Thymus (tissue), 11 donors: Measurements from ENCODE around the gene RGS13. TPM values are rescaled to one million over a fixed set of nuclear protein-coding genes. Genes with fewer than 3 reads are reported as not detected.

Source experiments
- DNase-seq, 9 donors: peaks; one replicate each; pipeline ENCODE4 v3.0.0-alpha.2; 2013; ENCODE audit warnings: low spot score in 9 of 9, low read depth in 6 of 9, missing footprints in 1 of 9
- H3K27ac ChIP-seq, 2 donors: one replicate each; pipeline ENCODE4 v1.5.1; 2013; ENCODE audit warnings: control low read depth in 1 of 2, low read depth in 1 of 2, low read length in 1 of 2, mild to moderate bottlenecking in 1 of 2, moderate library complexity in 1 of 2
- H3K27me3 ChIP-seq, 2 donors: one replicate each; pipeline ENCODE4 v1.5.1; 2013; ENCODE audit warnings: low read length in 1 of 2; ENCODE audit not compliant: control insufficient read depth in 2 of 2, insufficient read depth in 1 of 2
- H3K36me3 ChIP-seq, 2 donors: one replicate each; pipeline ENCODE4 v1.5.1; 2013; ENCODE audit warnings: low read length in 1 of 2, mild to moderate bottlenecking in 1 of 2, moderate library complexity in 1 of 2; ENCODE audit not compliant: control insufficient read depth in 2 of 2, insufficient read depth in 2 of 2
- H3K4me1 ChIP-seq, 2 donors: one replicate each; pipeline ENCODE4 v1.5.1; 2013; ENCODE audit warnings: low read length in 2 of 2; ENCODE audit not compliant: control insufficient read depth in 2 of 2, insufficient read depth in 2 of 2
- H3K4me3 ChIP-seq, 2 donors: one replicate each; pipeline ENCODE4 v1.5.1; 2013; ENCODE audit warnings: low read length in 2 of 2, control low read depth in 1 of 2, mild to moderate bottlenecking in 1 of 2
- H3K9me3 ChIP-seq, 2 donors: one replicate each; pipeline ENCODE4 v1.5.1; 2013; ENCODE audit warnings: low read length in 1 of 2, mild to moderate bottlenecking in 1 of 2; ENCODE audit not compliant: control insufficient read depth in 2 of 2, insufficient read depth in 1 of 2
- WGBS: extraction: QIAGEN DNeasy Blood & Tissue Kit; methylation state at CpG from one replicate; pipeline ENCODE4 v1.1.7; 2013; 5-methylcytosine and 5-hydroxymethylcytosine counted together
- polyA plus RNA-seq: library from polyadenylated mRNA; stranded (reverse); fragments of 200-250 nt; gene quantifications from one replicate; pipeline ENCODE4 v1.2.3, GENCODE V29; 2013
- total RNA-seq: library from RNA; stranded (reverse); fragments of 120-200 nt; gene quantifications from one replicate; pipeline ENCODE4 v1.2.4, GENCODE V29; 2013
- donor health status: healthy.

The RGS13 gene
- total and polyA plus RNA-seq, 2 donors, result 0.28 to 1.1 TPM

GRCh38 chr1:192709544-192709943 is 73.6 kb downstream of the RGS13 start:
- no peak overlapping the region for H3K27ac ChIP-seq
- no peaks in the 10 kb centered on the region for H3K27me3 ChIP-seq
- no peaks in the 10 kb centered on the region for H3K4me1 ChIP-seq
- 93% methylated on average over 2 of the region's 2 CpGs for WGBS
- H3K9me3 ChIP-seq, result no peaks in the 10 kb centered on the region
- DNase-seq, result no peak
- H3K4me3 ChIP-seq, result no peak overlapping the region
- no peaks in the 10 kb centered on the region for H3K36me3 ChIP-seq

Other genes with a start within 250 kb of the RGS13 start
- 187 TPM for gene RGS1, start 60.4 kb upstream of the RGS13 start, total RNA-seq
- 329 TPM for gene RGS1, start 60.4 kb upstream of the RGS13 start, polyA plus RNA-seq
- 26.5 TPM for gene RGS2, start 172.9 kb downstream of the RGS13 start, total RNA-seq
- 124 TPM for gene RGS2, start 172.9 kb downstream of the RGS13 start, polyA plus RNA-seq